H1 (cell line): ENCODE results near the gene TTL. TPM values are rescaled to one million over a fixed set of nuclear protein-coding genes. Genes with fewer than 3 reads are reported as not detected.

Source experiments
- BRCA1 ChIP-seq: IDR thresholded peaks from 2 replicates; pipeline ENCODE4 v1.6.1; 2012; ENCODE audit warnings: low read depth, low read length, improper control_type of control experiment
- CBX8 ChIP-seq: fragments of 300-800, 300-1000 bp; sonication (generic); IDR thresholded peaks from 2 replicates; pipeline ENCODE4 v1.7.1; 2016; ENCODE audit warnings: low read depth, low read length, borderline replicate concordance
- CHD1 ChIP-seq: IDR thresholded peaks from 2 replicates; pipeline ENCODE4 v1.6.1; 2012; ENCODE audit warnings: low read depth, low read length, improper control_type of control experiment
- EP300 ChIP-seq, 2 experiments: IDR thresholded peaks; 1 replicate in 1 of 2; 2 replicates in 1 of 2; pipeline ENCODE4 v1.6.1; 2011 to 2012; ENCODE audit warnings: low read depth in 2 of 2, low read length in 2 of 2, mild to moderate bottlenecking in 2 of 2, borderline replicate concordance in 1 of 2, inconsistent platforms in 1 of 2, moderate library complexity in 1 of 2
- JUN ChIP-seq: IDR thresholded peaks from 2 replicates; pipeline ENCODE4 v1.6.1; 2011; ENCODE audit warnings: low read depth, mild to moderate bottlenecking, improper control_type of control experiment, low read length
- KDM5A ChIP-seq: fragments of 200-600 bp; IDR thresholded peaks from 2 replicates; pipeline ENCODE4 v1.7.1; 2012; ENCODE audit warnings: mild to moderate bottlenecking, low read length, inconsistent platforms, mixed read lengths
- MAFK ChIP-seq: IDR thresholded peaks from 2 replicates; pipeline ENCODE4 v1.6.1; 2012; ENCODE audit warnings: low read depth, mild to moderate bottlenecking, improper control_type of control experiment, low read length
- PHF8 ChIP-seq: fragments of 200-600 bp; sonication (generic); conservative IDR thresholded peaks from 2 replicates; pipeline ENCODE4 v1.7.1; 2012; ENCODE audit warnings: low read depth, mild to moderate bottlenecking, inconsistent platforms, low read length, moderate library complexity
- POLR2A ChIP-seq, 2 experiments: IDR thresholded peaks; 1 replicate in 1 of 2; 2 replicates in 1 of 2; pipeline ENCODE4 v1.6.1; 2011; ENCODE audit warnings: low read depth in 2 of 2, low read length in 2 of 2, mild to moderate bottlenecking in 2 of 2; ENCODE audit errors: control extremely low read depth in 1 of 2
- POLR2AphosphoS5 ChIP-seq: IDR thresholded peaks from 2 replicates; pipeline ENCODE4 v1.6.1; 2011; ENCODE audit warnings: low read depth, low read length
- POU5F1 ChIP-seq: IDR thresholded peaks from 2 replicates; pipeline ENCODE4 v1.6.1; 2011; ENCODE audit warnings: low read depth, mild to moderate bottlenecking, low read length, moderate library complexity
- RAD21 ChIP-seq, 2 experiments: IDR thresholded peaks in 1 of 2; conservative IDR thresholded peaks in 1 of 2; 2 replicates each; pipeline ENCODE4 v1.6.1; 2011; ENCODE audit warnings: low read depth in 2 of 2, low read length in 2 of 2, improper control_type of control experiment in 1 of 2, inconsistent platforms in 1 of 2, mild to moderate bottlenecking in 1 of 2, moderate library complexity in 1 of 2
- RBBP5 ChIP-seq: IDR thresholded peaks from 2 replicates; pipeline ENCODE4 v1.7.1; 2012; ENCODE audit warnings: low read depth, mild to moderate bottlenecking, inconsistent platforms, low read length, moderate library complexity, borderline replicate concordance
- SIN3A ChIP-seq, 2 experiments: IDR thresholded peaks in 1 of 2; conservative IDR thresholded peaks in 1 of 2; 2 replicates each; pipeline ENCODE4 v1.6.1; 2011 to 2012; ENCODE audit warnings: low read length in 2 of 2, improper control_type of control experiment in 1 of 2, low read depth in 1 of 2, mild to moderate bottlenecking in 1 of 2
- SIRT6 ChIP-seq: IDR thresholded peaks from one replicate; pipeline ENCODE4 v1.7.1; 2012; ENCODE audit warnings: low read length, inconsistent platforms
- SP1 ChIP-seq: IDR thresholded peaks from 2 replicates; pipeline ENCODE4 v1.6.1; 2011; ENCODE audit warnings: low read depth, low read length
- SRF ChIP-seq: IDR thresholded peaks from 2 replicates; pipeline ENCODE4 v1.6.1; 2011; ENCODE audit warnings: mild to moderate bottlenecking, low read depth, low read length, moderate library complexity
- TAF7 ChIP-seq: optimal IDR thresholded peaks from 2 replicates; pipeline ENCODE3; 2011; ENCODE audit warnings: low read depth, mild to moderate bottlenecking, inconsistent platforms, low read length, moderate library complexity, borderline replicate concordance
- TBP ChIP-seq: IDR thresholded peaks from 2 replicates; pipeline ENCODE4 v1.6.1; 2011; ENCODE audit warnings: low read depth, low read length, improper control_type of control experiment
- TCF12 ChIP-seq: IDR thresholded peaks from 2 replicates; pipeline ENCODE4 v1.6.1; 2011; ENCODE audit warnings: low read depth, mild to moderate bottlenecking, low read length
- YY1 ChIP-seq: IDR thresholded peaks from 2 replicates; pipeline ENCODE4 v1.6.1; 2011; ENCODE audit warnings: low read depth, mild to moderate bottlenecking, low read length
- polyA plus RNA-seq, 7 experiments: library from polyadenylated mRNA; depleted of rRNA in 3 of 7; stranded (reverse) in 5 of 7; unstranded in 2 of 7; fragments of >200 nt in 5 of 7; fragments of 200-250 nt in 2 of 7; gene quantifications; 1 replicate in 5 of 7; 2 replicates in 1 of 7; 4 replicates in 1 of 7; pipeline versions ENCODE4 v1.2.1 to v1.2.3, GENCODE V29; 2011 to 2013; ENCODE audit warnings: missing spikeins in 2 of 7, mixed read lengths in 2 of 7
- total RNA-seq: library from RNA; stranded (reverse); fragmentation: NEBNext Ultra II Directional; extraction: Animal tissue kit (Norgen Biotek cat#: 25700); gene quantifications from 2 replicates; pipeline ENCODE4 v1.2.1, GENCODE V29; 2021
- TF ChIP-seq, protein P1 (sequence below): IDR thresholded peaks from 2 replicates; pipeline ENCODE4 v1.6.1; 2012; ENCODE audit warnings: inconsistent platforms
- TF ChIP-seq, protein P2 (sequence below): IDR thresholded peaks from 2 replicates; pipeline ENCODE4 v1.6.1; 2012; ENCODE audit warnings: low read length, inconsistent platforms

TTL gene
- total and polyA plus RNA-seq, 2 of the 8 experiments (the other 6 are each of a cell fraction or from before 2014, with no cell fraction given) = 17.5 to 57.1 TPM

DNA sequence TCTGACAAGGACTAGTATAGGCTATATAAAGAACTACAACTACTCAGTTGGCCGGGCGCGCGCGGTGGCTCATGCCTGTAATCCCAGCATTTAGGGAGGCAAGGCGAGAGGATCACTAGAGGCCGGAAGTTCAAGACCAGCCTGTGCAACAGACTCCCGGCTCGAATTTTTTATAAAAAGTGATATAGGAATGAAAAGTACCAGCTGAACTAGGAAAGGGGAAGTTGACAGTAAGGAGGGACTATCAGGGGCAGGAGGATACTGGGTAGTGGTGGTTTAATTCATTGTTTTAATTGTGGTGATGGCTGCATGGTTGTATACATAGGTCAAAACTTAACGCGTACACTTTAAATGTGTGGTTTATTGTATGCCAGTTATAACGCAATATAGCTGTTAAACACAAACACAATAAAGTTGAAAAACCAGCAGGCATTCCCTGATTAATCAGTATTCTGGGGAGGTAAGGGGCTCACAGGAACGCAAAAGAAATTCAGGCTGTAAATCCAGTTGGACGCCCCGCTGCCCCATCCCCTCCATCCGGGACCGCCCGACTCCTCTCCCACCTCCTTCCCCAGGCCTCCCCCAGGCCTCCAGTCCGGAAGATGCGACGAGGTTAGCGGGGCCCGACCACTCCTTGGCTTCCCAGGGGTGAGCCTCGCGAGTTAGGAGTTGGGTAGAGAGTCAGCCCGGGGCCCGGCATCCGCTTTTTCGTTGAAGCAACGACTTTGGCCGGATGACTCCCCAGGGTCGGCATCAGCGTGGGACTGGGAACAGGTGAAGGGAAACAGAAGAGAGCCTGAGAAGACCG is 59.6 kb downstream of the TTL start (continued):
- TF ChIP-seq TBP (peak; percentile 21; the same call in 1 of the 2 replicates), BRCA1 (no peak), PHF8 (no peak), JUN (no peak), SIRT6 (no peak), POLR2A (IDR thresholded peaks at IDR 0.05; ENCODE audit: control extremely low read depth in 1 of 2, low read depth in 2 of 2, low read length in 2 of 2) (peak in 1 of 2 experiments; percentile 45; a peak in 2 of 3 replicates), TCF12 (no peak), SRF (no peak), RAD21 (IDR thresholded peaks at IDR 0.05 in 1 of 2, conservative IDR thresholded peaks at IDR 0.05 in 1 of 2; ENCODE audit: low read depth in 2 of 2, low read length in 2 of 2) (no peak), CBX8 (no peak), RBBP5 (no peak), YY1 (no peak), POLR2AphosphoS5 (no peak), POU5F1 (no peak), EP300 (IDR thresholded peaks at IDR 0.05; ENCODE audit: borderline replicate concordance in 1 of 2, low read depth in 2 of 2, low read length in 2 of 2) (peak in 1 of 2 experiments; percentile 96; a peak in 2 of 3 replicates), KDM5A (no peak; the same call in 1 of the 2 replicates), SP1 (no peak), TAF7 (peak; percentile 69), CHD1 (peak; percentile 64), SIN3A (conservative IDR thresholded peaks at IDR 0.05 in 1 of 2, IDR thresholded peaks at IDR 0.05 in 1 of 2; ENCODE audit: low read depth in 1 of 2, low read length in 2 of 2) (0 out of 4 replicates have a peak, but pooled peaks of 1 of the 2 experiments have one; percentile 43), MAFK (no peak)
- TF ChIP-seq, protein P1, sequence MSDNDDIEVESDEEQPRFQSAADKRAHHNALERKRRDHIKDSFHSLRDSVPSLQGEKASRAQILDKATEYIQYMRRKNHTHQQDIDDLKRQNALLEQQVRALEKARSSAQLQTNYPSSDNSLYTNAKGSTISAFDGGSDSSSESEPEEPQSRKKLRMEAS = no peak
- TF ChIP-seq, protein P2, sequence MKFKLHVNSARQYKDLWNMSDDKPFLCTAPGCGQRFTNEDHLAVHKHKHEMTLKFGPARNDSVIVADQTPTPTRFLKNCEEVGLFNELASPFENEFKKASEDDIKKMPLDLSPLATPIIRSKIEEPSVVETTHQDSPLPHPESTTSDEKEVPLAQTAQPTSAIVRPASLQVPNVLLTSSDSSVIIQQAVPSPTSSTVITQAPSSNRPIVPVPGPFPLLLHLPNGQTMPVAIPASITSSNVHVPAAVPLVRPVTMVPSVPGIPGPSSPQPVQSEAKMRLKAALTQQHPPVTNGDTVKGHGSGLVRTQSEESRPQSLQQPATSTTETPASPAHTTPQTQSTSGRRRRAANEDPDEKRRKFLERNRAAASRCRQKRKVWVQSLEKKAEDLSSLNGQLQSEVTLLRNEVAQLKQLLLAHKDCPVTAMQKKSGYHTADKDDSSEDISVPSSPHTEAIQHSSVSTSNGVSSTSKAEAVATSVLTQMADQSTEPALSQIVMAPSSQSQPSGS = no peak
